ENCODE measurements around the gene SPEN. TPM values are rescaled to one million over a fixed set of nuclear protein-coding genes. Genes with fewer than 3 reads are reported as not detected.

Gene SPEN
- total RNA-seq, 1 experiment from 2014 or later = 44.2 TPM

DNA sequence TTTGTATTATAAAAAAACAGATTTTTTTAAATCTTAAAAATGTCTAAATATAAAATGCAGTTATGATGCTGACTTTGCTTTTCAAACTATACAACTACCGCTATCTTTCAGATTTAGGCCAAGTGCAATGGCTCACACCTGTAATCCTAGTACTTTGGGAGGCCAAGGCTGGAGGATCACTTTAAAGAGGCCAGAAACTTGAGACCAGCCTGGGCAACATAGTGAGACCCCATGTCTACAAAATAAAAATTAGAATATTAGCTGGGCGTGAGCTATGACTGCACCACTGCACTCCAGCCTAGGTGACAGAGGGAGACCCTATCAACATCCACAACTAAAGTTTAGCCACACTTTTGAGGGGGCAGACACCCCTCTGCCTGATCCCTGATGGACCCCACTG, 108.0 kb downstream of the SPEN start:
- Mint-ChIP-seq H3K9me3 (ENCODE audit: unreplicated experiment) (no peaks in the 10 kb centered on the region), H3K27me3 (ENCODE audit: insufficient read depth, unreplicated experiment) (no peaks in the 10 kb centered on the region), H3K36me3 (ENCODE audit: insufficient read depth, unreplicated experiment) (peaks cover 14% of the 10 kb centered on the region), H3K4me1 (ENCODE audit: insufficient read depth, unreplicated experiment) (peaks cover 53% of the 10 kb centered on the region), H3K4me3 (ENCODE audit: unreplicated experiment) (no peak overlapping the region), H3K27ac (ENCODE audit: low read depth, unreplicated experiment) (peak overlapping the region; percentile 35)
- TF ChIP-seq, protein P1, sequence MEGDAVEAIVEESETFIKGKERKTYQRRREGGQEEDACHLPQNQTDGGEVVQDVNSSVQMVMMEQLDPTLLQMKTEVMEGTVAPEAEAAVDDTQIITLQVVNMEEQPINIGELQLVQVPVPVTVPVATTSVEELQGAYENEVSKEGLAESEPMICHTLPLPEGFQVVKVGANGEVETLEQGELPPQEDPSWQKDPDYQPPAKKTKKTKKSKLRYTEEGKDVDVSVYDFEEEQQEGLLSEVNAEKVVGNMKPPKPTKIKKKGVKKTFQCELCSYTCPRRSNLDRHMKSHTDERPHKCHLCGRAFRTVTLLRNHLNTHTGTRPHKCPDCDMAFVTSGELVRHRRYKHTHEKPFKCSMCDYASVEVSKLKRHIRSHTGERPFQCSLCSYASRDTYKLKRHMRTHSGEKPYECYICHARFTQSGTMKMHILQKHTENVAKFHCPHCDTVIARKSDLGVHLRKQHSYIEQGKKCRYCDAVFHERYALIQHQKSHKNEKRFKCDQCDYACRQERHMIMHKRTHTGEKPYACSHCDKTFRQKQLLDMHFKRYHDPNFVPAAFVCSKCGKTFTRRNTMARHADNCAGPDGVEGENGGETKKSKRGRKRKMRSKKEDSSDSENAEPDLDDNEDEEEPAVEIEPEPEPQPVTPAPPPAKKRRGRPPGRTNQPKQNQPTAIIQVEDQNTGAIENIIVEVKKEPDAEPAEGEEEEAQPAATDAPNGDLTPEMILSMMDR (IDR thresholded peaks at IDR 0.05; ENCODE audit: unreplicated experiment) = no peak
- no peak for DNase-seq (ENCODE audit: unreplicated experiment)
- intact Hi-C loops (cut with micrococcal nuclease) = no loop called here
- ChIA-PET CTCF (interaction anchor here (1.1 kb wide), 1 partner anchor 161 kb away, joined by 3 read pairs; no protein-coding TSS in a partner anchor), POLR2A (interaction anchor here (1.6 kb wide), 1 partner anchor 106 kb away, joined by 7 read pairs; no protein-coding TSS in a partner anchor)
- no TSS peak for BruUV-seq (replicated peaks)

DNA sequence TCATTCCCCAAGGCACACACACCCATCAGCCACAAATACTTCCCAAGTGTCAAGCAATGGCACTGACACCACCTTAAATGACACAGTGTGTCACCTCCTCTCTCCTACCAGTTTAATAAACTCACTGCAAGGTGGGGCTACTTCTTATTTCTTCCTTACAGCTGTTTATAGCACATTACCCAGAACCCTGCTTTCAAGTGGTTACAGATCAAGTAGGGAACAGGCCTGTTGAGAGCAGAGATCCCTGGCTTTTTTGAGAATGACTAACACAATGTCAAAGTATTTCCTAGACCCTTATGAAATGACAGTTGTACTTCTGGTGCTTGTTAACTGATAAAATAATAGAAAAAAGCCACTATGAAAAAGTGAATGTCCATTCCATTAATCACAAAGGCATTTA, 108.6 kb downstream of the SPEN start:
- POLR2A ChIA-PET = interaction anchor here (0.9 to 1.6 kb wide), 2 partner anchors 12 to 106 kb away, joined by 3 to 7 read pairs; no protein-coding TSS in a partner anchor
- TF ChIP-seq, protein P1 (IDR thresholded peaks at IDR 0.05; ENCODE audit: unreplicated experiment) = no peak
- no peak for DNase-seq (ENCODE audit: unreplicated experiment)
- no peaks in the 10 kb centered on the region for H3K9me3 Mint-ChIP-seq (ENCODE audit: unreplicated experiment)
- no peak overlapping the region for H3K27ac Mint-ChIP-seq (ENCODE audit: low read depth, unreplicated experiment)
- peaks cover 47% of the 10 kb centered on the region for H3K4me1 Mint-ChIP-seq (ENCODE audit: insufficient read depth, unreplicated experiment)
- no peak overlapping the region for H3K4me3 Mint-ChIP-seq (ENCODE audit: unreplicated experiment)
- CTCF ChIA-PET = interaction anchor here (1.1 kb wide), 1 partner anchor 162 kb away, joined by 3 read pairs; no protein-coding TSS in a partner anchor
- no TSS peak for BruUV-seq (replicated peaks)
- peaks cover 14% of the 10 kb centered on the region for H3K36me3 Mint-ChIP-seq (ENCODE audit: insufficient read depth, unreplicated experiment)
- intact Hi-C loops (cut with micrococcal nuclease) = no loop called here
- H3K27me3 Mint-ChIP-seq (ENCODE audit: insufficient read depth, unreplicated experiment) = no peaks in the 10 kb centered on the region

DNA sequence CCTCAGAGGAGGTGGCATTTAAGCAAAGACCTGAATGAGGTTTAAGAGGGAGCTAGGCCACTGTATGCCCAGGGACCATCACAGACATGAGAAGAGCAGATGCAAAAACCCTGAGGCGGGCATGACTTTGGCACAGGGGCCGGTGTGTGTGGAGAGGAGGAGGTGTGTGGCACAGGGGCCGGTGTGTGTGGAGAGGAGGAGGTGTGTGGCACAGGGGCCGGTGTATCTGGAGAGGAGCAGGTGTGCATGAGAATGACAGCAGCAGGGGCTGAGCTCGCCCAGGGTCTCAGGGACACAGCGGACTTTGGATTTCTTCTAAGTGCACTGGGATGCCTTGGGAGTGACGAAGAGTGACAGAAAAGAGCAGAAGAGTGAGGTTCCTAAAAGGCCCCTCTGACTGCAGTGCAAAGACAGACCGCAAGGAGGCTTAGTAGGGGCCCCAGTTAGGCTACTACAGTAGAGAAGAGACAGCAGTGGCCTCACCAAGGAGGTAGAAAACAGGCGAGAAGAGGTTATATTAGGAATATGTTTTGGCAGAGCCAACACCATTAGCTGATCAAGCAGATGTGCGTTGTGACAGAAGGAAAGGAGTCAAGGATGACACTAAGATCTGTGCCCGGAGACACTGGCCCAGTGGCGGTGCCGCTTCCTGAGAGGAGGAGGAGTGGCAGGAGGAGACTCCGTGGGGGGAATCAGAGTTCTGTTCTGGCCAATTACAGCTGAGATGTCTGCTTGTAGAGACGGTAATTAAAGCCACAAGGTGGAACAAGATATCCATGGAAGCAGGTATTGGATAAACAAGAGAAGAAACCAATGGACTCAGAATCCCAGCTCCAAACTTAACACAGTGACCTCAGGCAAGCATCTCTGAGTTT, 110.0 kb downstream of the SPEN start:
- intact Hi-C loops (cut with micrococcal nuclease) = no loop called here
- Mint-ChIP-seq H3K9me3 (ENCODE audit: unreplicated experiment) (no peaks in the 10 kb centered on the region), H3K27ac (ENCODE audit: low read depth, unreplicated experiment) (peak overlapping the region; percentile 61), H3K27me3 (ENCODE audit: insufficient read depth, unreplicated experiment) (no peaks in the 10 kb centered on the region), H3K4me1 (ENCODE audit: insufficient read depth, unreplicated experiment) (peaks cover 37% of the 10 kb centered on the region), H3K4me3 (ENCODE audit: unreplicated experiment) (no peak overlapping the region), H3K36me3 (ENCODE audit: insufficient read depth, unreplicated experiment) (peaks cover 21% of the 10 kb centered on the region)
- DNase-seq (ENCODE audit: unreplicated experiment) = no peak
- TF ChIP-seq, protein P1 (IDR thresholded peaks at IDR 0.05; ENCODE audit: unreplicated experiment) = no peak
- POLR2A ChIA-PET = interaction anchor here (0.5 to 1.6 kb wide), 2 partner anchors 16 to 108 kb away, joined by 3 to 7 read pairs; no protein-coding TSS in a partner anchor
- no TSS peak for BruUV-seq (replicated peaks)
- CTCF ChIA-PET = interaction anchor here (0.5 to 1.7 kb wide), 3 partner anchors 37 to 142 kb away, joined by 3 to 6 read pairs (median 3); no protein-coding TSS in a partner anchor

DNA sequence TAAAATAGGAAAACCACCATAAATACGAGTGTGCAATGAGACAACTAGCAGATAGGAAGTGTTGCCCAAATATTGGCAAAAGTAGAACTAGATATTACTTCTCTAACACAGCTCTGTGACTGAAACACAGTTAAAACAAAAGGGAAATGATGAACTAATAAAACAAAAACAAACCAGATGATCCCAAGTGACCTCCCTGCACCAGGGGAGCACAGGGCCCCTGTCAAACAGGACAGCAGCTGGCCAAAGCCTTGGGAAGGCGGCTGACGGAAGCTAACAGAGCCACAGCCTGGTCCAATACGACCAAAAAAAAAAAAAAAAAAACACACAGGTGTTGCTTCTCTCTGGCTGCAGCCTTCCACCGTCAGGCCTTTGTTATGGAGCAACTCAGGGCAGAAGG, 110.6 kb downstream of the SPEN start:
- Mint-ChIP-seq H3K27me3 (ENCODE audit: insufficient read depth, unreplicated experiment) (no peaks in the 10 kb centered on the region), H3K4me3 (ENCODE audit: unreplicated experiment) (no peak overlapping the region), H3K27ac (ENCODE audit: low read depth, unreplicated experiment) (peak overlapping the region; percentile 61), H3K36me3 (ENCODE audit: insufficient read depth, unreplicated experiment) (peaks cover 21% of the 10 kb centered on the region), H3K9me3 (ENCODE audit: unreplicated experiment) (no peaks in the 10 kb centered on the region), H3K4me1 (ENCODE audit: insufficient read depth, unreplicated experiment) (peaks cover 32% of the 10 kb centered on the region)
- BruUV-seq (replicated peaks) = no TSS peak
- intact Hi-C loops (cut with micrococcal nuclease) = no loop called here
- POLR2A ChIA-PET = interaction anchor here (0.5 kb wide), 1 partner anchor 85 kb away, joined by 3 read pairs; no protein-coding TSS in a partner anchor
- TF ChIP-seq, protein P1 (IDR thresholded peaks at IDR 0.05; ENCODE audit: unreplicated experiment) = no peak
- CTCF ChIA-PET = interaction anchor here (0.7 to 1.7 kb wide), 2 partner anchors 36 to 107 kb away, joined by 3 to 6 read pairs; no protein-coding TSS in a partner anchor
- no peak for DNase-seq (ENCODE audit: unreplicated experiment)

Measured in MCF 10A (cell line).